Astrocyte (in vitro differentiated cells and primary cell): Measurements from ENCODE around the gene TMEM222.

ENCODE experiments used
- CTCF ChIP-seq: IDR thresholded peaks from 2 replicates; pipeline ENCODE4 v1.5.1; 2011; ENCODE audit warnings: low read depth, mild to moderate bottlenecking, inconsistent platforms, low read length, moderate library complexity; ENCODE audit not compliant: insufficient read depth
- EZH2 ChIP-seq: IDR thresholded peaks from 2 replicates; pipeline ENCODE4 v1.6.1; 2012; ENCODE audit warnings: mild to moderate bottlenecking, low read length, inconsistent platforms; ENCODE audit not compliant: insufficient read depth

GRCh38 chr1:27359822-27360158 is 37.8 kb downstream of the TMEM222 start:
- TF ChIP-seq CTCF, result no peak
- TF ChIP-seq EZH2, result no peak
